HG02970 (cell line): Measurements from ENCODE around the gene TNFAIP1.
A peak's percentile ranks its signal among the peaks of the same experiment; 100 is the strongest.
"Not testable (repeated sequence)": the region's sequence is repeated elsewhere in the genome, so short reads cannot be mapped to it uniquely, and the experiment has no call there.

Experiments used
- ATAC-seq: cut with Tn5 transposase; IDR thresholded peaks from one replicate; pipeline ENCODE4 v1.9.1; 2021; ENCODE audit warnings: mild to moderate bottlenecking, moderate library complexity, moderate number of reproducible peaks; ENCODE audit not compliant: unreplicated experiment, low FRiP score

TNFAIP1 gene, protein sequence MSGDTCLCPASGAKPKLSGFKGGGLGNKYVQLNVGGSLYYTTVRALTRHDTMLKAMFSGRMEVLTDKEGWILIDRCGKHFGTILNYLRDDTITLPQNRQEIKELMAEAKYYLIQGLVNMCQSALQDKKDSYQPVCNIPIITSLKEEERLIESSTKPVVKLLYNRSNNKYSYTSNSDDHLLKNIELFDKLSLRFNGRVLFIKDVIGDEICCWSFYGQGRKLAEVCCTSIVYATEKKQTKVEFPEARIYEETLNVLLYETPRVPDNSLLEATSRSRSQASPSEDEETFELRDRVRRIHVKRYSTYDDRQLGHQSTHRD

GRCh38 chr17:28335201-28335958 lies at the start of gene TNFAIP1, which contains the start of gene IFT20:
Gene TNFAIP1, plus strand, starts transcription at chr17:28335761. Its CDS starts 3,761 bp downstream, at chr17:28339522.
Gene IFT20, minus strand, starts transcription at chr17:28335472. Its CDS starts 3,487 bp downstream, at chr17:28331985.
- ATAC-seq, result peak; percentile 96

- ATAC-seq, result no peak
Observed at GRCh38 chr17:28285965-28286364, 49.6 kb upstream of the TNFAIP1 start.

DNA sequence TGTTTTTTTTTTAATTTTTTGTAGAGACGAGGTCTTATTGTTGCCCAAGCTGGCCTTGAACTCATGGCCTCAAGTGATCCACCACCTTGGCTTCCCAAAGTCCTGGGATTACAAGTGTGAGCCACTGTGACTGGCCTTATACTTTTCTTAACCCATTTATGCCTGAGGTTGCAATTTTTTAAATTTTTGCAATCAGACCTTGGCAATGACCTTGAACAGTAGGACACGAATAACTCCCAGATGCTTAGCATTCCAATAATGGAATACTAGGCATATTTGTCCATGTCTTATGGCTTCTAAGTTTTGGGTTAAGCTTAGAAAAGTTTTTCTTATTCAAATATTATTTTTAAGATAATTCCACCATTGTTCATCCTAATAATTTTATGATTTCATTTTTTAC lies 44.9 kb upstream of the TNFAIP1 start:
- ATAC-seq, result no peak

DNA sequence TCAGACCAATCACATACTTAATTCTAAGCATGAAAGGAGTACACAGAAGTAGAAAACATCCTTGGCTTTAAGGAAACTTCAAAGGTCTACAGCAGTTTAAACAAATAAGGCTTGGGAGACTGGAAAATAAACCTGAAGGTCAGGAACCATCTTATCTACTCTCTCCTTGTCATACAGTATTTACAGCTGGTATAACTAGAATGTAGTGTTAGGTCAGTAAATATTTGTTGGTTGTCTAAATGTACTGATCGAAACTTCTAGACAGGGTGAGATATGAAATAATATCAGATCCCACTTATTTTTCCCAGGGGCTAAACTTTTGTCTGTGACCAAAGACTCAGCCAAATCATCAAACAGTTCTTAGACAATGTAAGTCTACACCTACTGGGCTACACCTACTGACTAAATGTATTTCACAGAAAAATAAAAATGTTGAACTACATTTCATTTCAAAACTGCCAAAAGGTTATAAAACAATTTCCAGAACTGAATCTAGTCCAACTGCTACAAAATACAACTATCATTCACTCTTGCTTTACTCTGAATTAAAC lies 43.7 kb upstream of the TNFAIP1 start:
- no peak for ATAC-seq

- ATAC-seq, result not testable (repeated sequence)
Observed at GRCh38 chr17:28292878-28293277, 42.7 kb upstream of the TNFAIP1 start.

DNA sequence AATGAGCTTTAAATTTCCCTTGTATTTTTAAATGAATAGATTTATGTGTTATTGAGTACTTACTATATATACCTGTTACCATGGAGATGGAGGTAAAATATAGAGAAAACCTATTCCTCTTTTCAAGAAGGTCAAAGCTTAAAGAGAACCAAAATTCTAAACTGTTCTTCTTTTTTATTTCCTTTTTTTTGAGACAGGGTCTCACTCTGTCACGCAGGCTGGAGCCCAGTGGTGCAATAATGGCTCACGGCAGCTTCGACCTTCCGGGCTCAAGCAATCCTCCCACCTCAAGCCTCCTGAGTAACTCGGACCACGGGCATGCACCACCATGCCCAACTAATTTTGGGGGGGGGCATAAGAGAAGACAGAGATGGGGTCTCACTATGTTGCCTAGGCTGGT lies 41.6 kb upstream of the TNFAIP1 start:
- no peak for ATAC-seq

- ATAC-seq, result no peak
Observed at GRCh38 chr17:28295677-28296578, 39.6 kb upstream of the TNFAIP1 start.

GRCh38 chr17:28298449-28298848 lies 37.1 kb upstream of the TNFAIP1 start:
- no peak for ATAC-seq

- ATAC-seq, result no peak
Observed at GRCh38 chr17:28306954-28307401, 28.6 kb upstream of the TNFAIP1 start.

GRCh38 chr17:28313841-28314240 lies 21.7 kb upstream of the TNFAIP1 start:
- no peak for ATAC-seq

DNA sequence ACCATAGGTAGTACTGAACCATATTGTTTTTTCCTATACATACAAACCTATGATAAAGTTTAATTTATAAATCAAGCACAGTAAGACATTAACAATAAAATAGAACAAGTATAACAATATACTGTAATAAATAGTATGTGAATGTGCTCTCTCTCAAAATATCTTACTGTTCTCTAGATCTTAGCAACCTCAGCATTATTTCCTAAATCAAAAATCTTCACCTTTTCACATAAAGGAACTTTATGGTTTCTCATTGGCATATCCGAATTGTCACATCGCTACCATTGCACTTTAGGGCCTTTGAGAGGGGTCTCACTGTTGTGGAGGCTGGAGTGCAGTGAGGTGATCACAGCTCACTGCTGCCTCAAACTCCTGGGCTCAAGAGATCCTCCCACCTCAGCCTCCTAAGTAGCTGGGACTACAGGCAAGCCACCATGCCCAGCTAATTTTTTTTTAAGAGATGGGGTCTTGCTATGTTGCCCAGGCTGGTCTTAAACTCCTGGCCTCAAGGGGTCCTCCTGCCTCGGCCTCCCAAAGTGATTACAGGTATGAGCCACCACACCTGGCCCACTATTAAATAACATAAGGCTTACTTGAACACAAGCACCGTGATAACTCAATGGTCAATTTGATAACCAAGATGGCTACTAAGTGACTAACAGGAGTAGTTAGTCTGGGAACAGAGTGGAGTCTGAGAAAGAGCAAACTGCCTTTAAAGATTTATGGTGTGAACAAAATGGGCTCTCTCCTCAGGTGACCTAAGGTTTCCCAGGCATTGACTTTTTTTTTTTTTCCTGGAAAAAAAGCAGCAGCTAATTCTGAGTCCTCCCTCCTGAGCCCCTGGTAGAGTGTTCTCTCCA lies 19.5 kb upstream of the TNFAIP1 start:
- ATAC-seq, result no peak

DNA sequence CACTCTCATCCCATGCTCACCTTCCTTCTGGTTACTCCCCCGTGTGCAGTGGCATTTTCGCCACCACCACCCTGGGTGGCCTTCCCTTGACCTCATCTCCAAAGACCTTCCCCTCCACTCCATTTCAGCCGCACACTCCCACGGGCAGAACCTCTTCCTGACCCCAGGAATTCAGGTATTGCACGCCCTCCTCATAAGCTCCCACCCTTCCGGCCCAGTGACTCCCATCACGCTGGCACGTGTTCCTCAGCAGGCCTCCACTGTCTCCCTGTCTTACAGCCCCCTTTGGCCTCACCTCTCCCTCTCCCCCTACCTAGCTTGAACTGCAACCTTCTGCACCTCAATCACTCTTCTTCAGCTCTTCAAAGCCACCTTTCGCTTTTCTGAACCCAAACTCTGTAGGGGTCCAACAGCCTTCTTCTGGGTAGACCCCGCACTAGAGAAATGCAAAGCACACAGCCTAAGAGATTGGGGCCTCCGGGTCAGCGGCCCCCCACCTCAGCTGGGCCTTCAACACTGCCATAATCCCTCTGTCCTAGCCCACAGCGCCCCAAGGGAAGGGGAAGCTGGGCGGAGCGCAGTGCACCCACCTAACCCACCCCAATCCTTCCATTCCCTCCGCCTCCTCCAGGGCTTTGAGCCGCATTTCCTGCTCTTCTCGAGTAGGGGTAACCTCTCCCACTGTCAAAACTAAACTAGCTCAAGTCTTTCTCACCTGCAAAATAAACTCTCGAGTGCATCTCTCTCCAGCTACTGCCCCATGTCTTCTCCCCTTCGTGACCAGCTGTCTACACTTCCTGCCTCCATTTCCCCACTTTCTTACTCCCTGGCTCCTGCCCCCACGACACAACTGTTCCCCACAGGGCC lies 18.2 kb upstream of the TNFAIP1 start:
- no peak for ATAC-seq

DNA sequence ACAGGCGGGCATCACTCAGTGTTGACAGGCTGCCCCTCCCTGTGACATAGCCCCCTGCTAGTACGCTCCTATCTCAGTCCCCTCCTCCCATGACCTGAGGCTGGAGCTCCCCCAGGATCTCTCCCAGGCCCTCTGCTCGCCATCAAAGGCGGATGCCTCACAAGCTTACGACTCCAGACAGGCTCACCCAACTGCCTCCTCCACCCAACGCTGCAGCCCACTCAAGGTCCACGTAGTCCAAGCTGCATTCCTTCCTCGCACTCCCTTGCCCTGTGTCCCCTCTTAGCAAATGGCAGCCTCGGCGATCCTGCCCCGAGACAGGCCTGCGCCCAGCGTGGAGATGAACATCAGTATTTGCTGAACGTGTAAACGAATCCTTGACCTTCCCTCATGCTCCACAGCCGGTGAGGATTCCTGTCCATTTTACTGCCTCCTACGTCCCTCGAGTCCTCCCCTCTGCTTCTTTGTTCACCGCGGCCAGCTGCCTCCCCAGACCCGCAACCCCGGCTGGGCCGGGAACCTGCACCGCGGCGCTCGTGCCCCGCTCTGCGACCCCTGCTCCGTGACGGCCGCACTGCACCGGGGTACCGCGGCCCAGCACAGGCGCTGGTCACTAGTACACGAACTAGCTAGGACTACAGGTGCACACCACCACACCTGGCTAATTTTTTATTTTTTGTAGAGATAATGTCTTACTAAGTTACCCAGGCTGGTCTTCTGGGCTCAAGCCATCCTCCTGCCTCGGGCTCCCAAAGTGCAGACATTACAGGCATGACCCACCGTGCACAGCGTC lies 17.4 kb upstream of the TNFAIP1 start:
- no peak for ATAC-seq

GRCh38 chr17:28318759-28319597 lies 16.6 kb upstream of the TNFAIP1 start, which contains the start of gene TMEM97:
Gene TMEM97, plus strand, starts transcription at chr17:28319200. Its CDS starts 40 bp downstream, at chr17:28319240.
- ATAC-seq, result peak; percentile 90

DNA sequence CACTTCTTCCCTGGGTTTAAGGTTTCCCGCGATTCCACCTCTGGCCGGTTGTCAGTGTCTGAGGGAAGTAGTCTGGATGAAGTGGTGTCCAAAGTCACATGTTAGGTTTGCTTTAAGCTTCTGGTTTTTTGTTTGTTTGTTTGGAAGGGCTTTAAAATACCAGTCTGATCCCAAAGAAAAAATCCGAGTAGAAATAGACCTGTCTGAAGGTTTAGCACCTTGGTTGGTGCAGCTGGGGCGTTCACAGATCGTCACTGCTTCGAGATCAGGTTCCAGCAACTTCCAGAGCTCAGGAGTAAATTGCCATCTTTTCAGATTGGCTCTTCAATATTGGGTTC lies 16.0 kb upstream of the TNFAIP1 start:
- no peak for ATAC-seq

DNA sequence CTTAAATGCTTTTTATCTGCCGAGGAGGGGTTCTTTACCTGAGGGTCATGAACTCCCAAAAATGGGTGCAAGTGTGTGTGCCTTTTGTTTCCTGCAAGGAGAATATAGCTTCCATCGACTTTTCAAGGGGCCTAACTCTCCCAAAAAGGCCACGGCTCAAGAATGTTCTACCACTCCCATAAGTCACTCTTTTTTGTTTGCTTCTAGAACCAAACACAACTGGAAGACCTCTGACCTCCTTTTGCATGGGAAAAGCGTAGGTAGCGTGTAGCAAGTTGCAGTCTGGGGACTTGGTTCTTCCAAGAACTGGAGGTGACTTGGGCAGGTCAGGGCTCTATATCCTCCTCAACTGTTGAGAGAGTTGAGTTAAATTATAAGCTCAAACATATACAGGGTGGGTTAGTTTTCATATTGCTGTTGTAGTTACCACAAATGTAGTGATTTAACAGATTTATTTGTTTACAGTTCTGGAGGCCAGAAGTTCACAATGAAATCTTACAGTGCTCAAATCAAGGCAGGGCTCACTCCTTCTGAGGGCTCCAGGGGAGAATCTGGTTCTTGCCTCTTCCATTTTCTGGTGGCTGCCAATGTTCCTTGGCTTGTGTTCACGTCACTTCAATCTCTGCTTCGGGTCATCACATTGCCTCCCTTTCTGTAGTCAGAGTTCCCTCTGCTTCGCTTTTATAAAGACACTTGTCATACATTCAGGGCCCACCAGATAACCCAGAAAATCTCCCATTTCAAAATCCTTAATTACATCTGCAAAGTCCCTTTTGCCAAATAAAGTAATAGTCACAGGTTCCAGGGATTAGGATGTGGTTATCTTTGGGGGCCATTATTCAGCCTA lies 15.1 kb upstream of the TNFAIP1 start:
- no peak for ATAC-seq
